RWPE1 (cell line): ENCODE measurements around the gene FANCM.

Experiments
- CTCF ChIA-PET: fragments of 350-600 bp; sonication (Branson Sonifier 250); formaldehyde crosslinking; extraction: SDS; loops from one replicate; lab custom pipeline; 2021; lab: Yijun Ruan, JAX
- POLR2A ChIA-PET: fragments of 400-600 bp; formaldehyde crosslinking; extraction: SDS; loops from one replicate; lab custom pipeline; 2020; ENCODE audit warnings: antibody characterized with exemption; ENCODE audit not compliant: low non-redundant PET; lab: Yijun Ruan, JAX
- DNase-seq: peaks from one replicate; pipeline ENCODE4 v3.0.0; 2012; ENCODE audit warnings: low spot score
- H3K27ac ChIP-seq: fragments of 450-650 bp; 2 replicates; pipeline ENCODE4 v1.5.1; 2017
- TF ChIP-seq, protein P1 (sequence below): fragments of 450-650 bp; conservative IDR thresholded peaks from 2 replicates; pipeline ENCODE4 v1.5.1; 2017; ENCODE audit warnings: low read depth, mild to moderate bottlenecking

FANCM gene

DNA sequence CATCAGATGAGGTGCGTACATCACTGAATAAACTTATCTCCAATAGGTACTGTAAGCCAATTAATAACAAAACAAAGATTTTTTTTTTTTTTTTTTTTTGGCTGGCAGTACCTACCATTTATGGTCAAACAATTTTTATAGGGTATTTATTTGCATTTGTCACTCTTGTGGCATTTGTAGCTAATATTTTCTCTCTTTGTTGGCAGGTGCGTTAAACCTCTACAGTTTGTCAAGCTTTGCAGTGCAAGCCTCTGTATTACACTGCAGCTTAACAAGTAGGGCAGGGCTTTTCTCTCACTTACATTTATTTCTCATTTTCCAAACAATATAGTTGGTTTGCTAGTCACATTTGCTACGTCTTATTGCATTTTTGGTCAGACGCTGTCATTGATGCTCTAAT is 39.5 kb upstream of the FANCM start:
- no peak for DNase-seq
- ChIA-PET POLR2A (no interaction called here), CTCF (no interaction called here)
- H3K27ac ChIP-seq, result no peak overlapping the region
- TF ChIP-seq, protein P1, sequence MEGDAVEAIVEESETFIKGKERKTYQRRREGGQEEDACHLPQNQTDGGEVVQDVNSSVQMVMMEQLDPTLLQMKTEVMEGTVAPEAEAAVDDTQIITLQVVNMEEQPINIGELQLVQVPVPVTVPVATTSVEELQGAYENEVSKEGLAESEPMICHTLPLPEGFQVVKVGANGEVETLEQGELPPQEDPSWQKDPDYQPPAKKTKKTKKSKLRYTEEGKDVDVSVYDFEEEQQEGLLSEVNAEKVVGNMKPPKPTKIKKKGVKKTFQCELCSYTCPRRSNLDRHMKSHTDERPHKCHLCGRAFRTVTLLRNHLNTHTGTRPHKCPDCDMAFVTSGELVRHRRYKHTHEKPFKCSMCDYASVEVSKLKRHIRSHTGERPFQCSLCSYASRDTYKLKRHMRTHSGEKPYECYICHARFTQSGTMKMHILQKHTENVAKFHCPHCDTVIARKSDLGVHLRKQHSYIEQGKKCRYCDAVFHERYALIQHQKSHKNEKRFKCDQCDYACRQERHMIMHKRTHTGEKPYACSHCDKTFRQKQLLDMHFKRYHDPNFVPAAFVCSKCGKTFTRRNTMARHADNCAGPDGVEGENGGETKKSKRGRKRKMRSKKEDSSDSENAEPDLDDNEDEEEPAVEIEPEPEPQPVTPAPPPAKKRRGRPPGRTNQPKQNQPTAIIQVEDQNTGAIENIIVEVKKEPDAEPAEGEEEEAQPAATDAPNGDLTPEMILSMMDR, result no peak

DNA sequence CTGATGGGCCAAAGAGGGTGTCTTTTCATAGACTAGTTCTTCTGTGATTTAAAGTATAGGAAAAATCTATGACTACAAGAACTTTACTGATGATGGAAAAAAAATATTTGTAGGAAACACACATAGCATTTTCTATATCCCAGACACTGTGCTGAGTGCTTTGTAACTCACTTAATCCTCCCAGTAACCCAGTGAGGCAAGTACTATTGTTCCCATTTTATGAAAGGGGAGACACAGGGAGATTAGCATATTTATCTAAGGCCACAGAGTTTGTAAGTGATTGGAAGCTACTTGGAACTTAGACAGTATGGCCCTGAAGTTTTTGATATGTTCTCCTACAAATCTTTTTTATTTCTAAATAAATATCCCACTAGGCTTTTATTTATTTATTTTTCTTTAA is 31.9 kb upstream of the FANCM start:
- ChIA-PET POLR2A (no interaction called here), CTCF (no interaction called here)

DNA sequence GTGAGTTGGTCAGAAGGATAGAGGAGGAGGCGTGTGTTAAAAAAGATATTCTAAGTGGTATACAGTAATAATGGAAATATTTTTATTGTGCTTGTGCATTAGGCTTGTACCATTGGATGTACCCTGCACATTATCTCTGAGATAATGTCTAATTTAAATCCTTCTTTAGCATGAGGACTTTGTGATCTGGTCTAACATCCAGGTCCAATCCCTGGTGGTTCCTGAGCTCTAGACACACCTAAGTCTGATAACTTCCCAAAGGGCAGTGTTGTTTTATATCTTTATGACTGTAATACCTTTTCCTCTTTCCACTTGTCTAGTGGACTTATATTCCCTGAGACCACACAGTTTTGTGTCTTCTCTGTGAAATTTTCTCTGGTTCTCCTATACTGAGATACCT is 31.2 kb upstream of the FANCM start:
- CTCF ChIA-PET, result no interaction called here
- DNase-seq, result no peak
- TF ChIP-seq, protein P1, result no peak
- POLR2A ChIA-PET, result no interaction called here
- H3K27ac ChIP-seq, result no peak overlapping the region

More for the DNA sequence above, 31.9 kb upstream of the FANCM start:
- TF ChIP-seq, protein P1, result no peak
- no peak overlapping the region for H3K27ac ChIP-seq
- DNase-seq, result no peak

DNA sequence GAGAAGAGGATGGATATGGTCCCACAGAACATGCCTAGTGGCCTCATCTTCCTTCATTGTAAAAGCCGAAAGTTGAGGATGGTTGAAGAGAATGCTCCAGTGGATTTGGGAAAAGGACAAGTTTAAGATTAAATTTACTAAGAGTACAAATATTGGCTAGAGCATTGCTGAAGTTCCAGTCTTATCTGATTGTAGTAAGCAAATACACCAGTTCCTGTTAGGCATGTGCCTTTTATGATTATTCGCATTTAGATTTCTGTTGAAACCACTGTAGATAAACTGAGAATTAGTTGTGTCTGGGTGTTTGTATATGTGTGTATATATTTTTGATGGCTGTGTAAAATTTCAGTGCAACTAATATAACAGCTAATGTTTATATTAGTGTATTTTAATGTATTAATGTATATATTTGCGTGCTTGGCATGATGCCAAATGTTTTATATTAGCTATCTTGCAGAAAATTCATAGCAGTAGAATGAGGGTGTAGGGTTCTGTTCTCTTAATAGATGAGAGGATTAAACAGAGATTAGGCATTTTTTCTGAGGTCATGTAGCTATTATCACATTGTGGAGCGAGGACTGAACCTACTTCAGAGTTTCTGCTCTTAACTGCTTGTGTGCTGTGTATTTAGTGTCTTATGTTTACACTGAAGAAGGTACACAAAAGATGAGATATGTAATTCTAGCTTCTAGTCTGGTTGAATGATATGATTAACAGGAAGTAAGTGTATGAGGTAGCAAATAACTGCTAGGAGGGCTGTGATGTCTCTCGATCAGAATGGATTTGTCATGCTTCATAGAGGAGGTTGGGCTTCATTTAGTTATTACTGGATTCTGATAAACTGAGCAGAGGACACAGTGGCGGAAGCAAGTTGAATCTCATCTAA is 22.6 kb upstream of the FANCM start:
- no peak for DNase-seq
- no peak overlapping the region for H3K27ac ChIP-seq
- TF ChIP-seq, protein P1, result no peak
- ChIA-PET CTCF (no interaction called here), POLR2A (no interaction called here)

DNA sequence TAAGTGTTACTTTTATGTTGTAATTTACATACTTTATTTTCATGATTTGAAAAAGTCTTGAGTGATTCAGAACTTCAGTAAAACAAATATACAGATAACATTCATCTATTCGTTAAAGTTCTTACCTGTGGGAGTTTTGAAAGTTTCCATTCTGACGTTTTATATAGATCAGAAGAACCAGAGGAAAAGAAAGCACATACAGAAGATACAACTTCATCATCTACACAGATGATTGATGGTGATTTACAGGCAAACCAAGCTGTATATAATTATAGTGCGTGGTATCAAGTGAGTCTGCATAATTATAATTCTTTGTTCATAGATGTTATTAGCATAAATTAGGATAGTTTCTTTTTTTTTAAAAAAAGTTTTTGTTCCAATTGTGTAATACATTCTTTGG is 21.4 kb upstream of the FANCM start:
- ChIA-PET CTCF (interaction anchor here (0.6 to 1.0 kb wide), 2 partner anchors 20 to 24 kb away, joined by 3 read pairs; no protein-coding TSS in a partner anchor), POLR2A (interaction anchor here (0.9 kb wide), 1 partner anchor 20 kb away, joined by 3 read pairs; the partner anchor contains the start of gene FKBP3)
- TF ChIP-seq, protein P1, result no peak
- H3K27ac ChIP-seq, result no peak overlapping the region
- DNase-seq, result no peak

DNA sequence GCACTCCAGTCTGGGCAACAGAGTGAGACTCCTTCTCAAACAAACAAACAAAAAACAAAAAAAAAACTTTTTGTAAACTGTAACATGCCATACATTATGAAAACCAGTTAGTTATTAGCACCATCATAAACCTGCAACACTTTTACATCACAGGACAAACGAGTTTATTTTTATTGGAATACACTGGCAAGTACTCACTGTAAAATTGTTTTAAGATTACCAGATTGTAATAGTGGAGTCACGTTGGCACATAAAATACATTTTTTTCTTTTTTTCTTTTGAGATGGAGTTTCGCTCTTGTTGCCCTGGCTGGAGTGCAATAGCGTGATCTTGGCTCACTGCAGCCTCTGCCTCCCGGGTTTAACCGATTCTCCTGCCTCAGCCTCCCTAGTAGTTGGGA is 17.1 kb upstream of the FANCM start:
- ChIA-PET CTCF (interaction anchor here (0.6 kb wide), 1 partner anchor 226 kb away, joined by 3 read pairs; no protein-coding TSS in a partner anchor), POLR2A (no interaction called here)
- DNase-seq, result no peak
- H3K27ac ChIP-seq, result no peak overlapping the region
- TF ChIP-seq, protein P1, result no peak
